Activated CD8-positive, alpha-beta T cell treated with anti-CD3 and anti-CD28 coated beads, Interleukin-2, amount 10 ng/mL, durations not matched to agents 7 days and 5 days (primary cell): Measurements from ENCODE around the gene MAFF. TPM values are rescaled to one million over a fixed set of nuclear protein-coding genes. Genes with fewer than 3 reads are reported as not detected.
"Not testable (repeated sequence)": the region's sequence is repeated elsewhere in the genome, so short reads cannot be mapped to it uniquely, and the experiment has no call there.

Experiments
- ATAC-seq: fragments of 150-1000 bp; cut with Tn5 transposase; one replicate; pipeline ENCODE4 v1.10.0; 2021; ENCODE audit warnings: moderate library complexity
- CTCF ChIA-PET: fragments of 350-600 bp; sonication (Branson Sonifier 250); formaldehyde crosslinking; loops from one replicate; lab custom pipeline; 2021; ENCODE audit warnings: antibody characterized with exemption; lab: Charles Lee
- POLR2A ChIA-PET: fragments of 350-600 bp; sonication (Branson Sonifier 250); formaldehyde crosslinking; loops from one replicate; lab custom pipeline; 2021; ENCODE audit warnings: antibody characterized with exemption; lab: Charles Lee
- DNase-seq: peaks from one replicate; pipeline ENCODE4 v3.0.0-alpha.2; 2020
- H3K27ac Mint-ChIP-seq: one replicate; pipeline ENCODE4 v1.8.0; 2021; ENCODE audit warnings: mild to moderate bottlenecking, mixed read lengths
- H3K27me3 Mint-ChIP-seq: one replicate; pipeline ENCODE4 v1.8.0; 2021; ENCODE audit warnings: low read depth, mixed read lengths
- H3K36me3 Mint-ChIP-seq: one replicate; pipeline ENCODE4 v1.8.0; 2021; ENCODE audit warnings: low read depth, mixed read lengths
- H3K4me1 Mint-ChIP-seq: one replicate; pipeline ENCODE4 v1.8.0; 2021; ENCODE audit warnings: low read depth, mixed read lengths
- H3K4me3 Mint-ChIP-seq: one replicate; pipeline ENCODE4 v1.8.0; 2021; ENCODE audit warnings: mild to moderate bottlenecking, mixed read lengths
- H3K9me3 Mint-ChIP-seq: one replicate; pipeline ENCODE4 v1.8.0; 2022; ENCODE audit warnings: mixed read lengths; ENCODE audit not compliant: insufficient read depth
- total RNA-seq, 2 experiments: library from RNA; stranded (reverse); gene quantifications; one replicate each; pipeline ENCODE4 v1.2.3, GENCODE V29; 2021

MAFF gene
- total RNA-seq, 2 experiments from 2014 or later = 6.8 to 9.1 TPM

GRCh38 chr22:38230108-38230825 lies 28.5 kb downstream of the MAFF start:
- Mint-ChIP-seq H3K27me3 (no peaks in the 10 kb centered on the region), H3K36me3 (peaks cover 10% of the 10 kb centered on the region), H3K4me1 (peaks cover 13% of the 10 kb centered on the region), H3K27ac (no peak overlapping the region), H3K4me3 (no peak overlapping the region), H3K9me3 (no peaks in the 10 kb centered on the region)
- DNase-seq (peak; percentile 56), ATAC-seq (peak; percentile 43)
- ChIA-PET CTCF (interaction anchor here (0.7 to 4.5 kb wide), 16 partner anchors 10 to 203 kb away, joined by 3 to 32 read pairs (median 3); partner anchors contain the start of gene BAIAP2L2), POLR2A (interaction anchor here (1.0 to 1.7 kb wide), 2 partner anchors 26 to 116 kb away, joined by 3 to 4 read pairs; no protein-coding TSS in a partner anchor)

GRCh38 chr22:38230916-38231315 lies 29.1 kb downstream of the MAFF start:
- no peak overlapping the region for H3K4me3 Mint-ChIP-seq

GRCh38 chr22:38232196-38232595 lies 30.4 kb downstream of the MAFF start:
- Mint-ChIP-seq H3K27me3 (no peaks in the 10 kb centered on the region), H3K9me3 (no peaks in the 10 kb centered on the region), H3K4me1 (peaks cover 13% of the 10 kb centered on the region), H3K4me3 (no peak overlapping the region), H3K27ac (no peak overlapping the region), H3K36me3 (peaks cover 10% of the 10 kb centered on the region)
- ChIA-PET POLR2A (no interaction called here), CTCF (interaction anchor here (4.5 kb wide), 1 partner anchor 179 kb away, joined by 32 read pairs; no protein-coding TSS in a partner anchor)
- DNase-seq (no peak), ATAC-seq (no peak)

More at GRCh38 chr22:38230916-38231315, 29.1 kb downstream of the MAFF start:
- Mint-ChIP-seq H3K27me3 (no peaks in the 10 kb centered on the region), H3K4me1 (peaks cover 13% of the 10 kb centered on the region), H3K36me3 (peaks cover 10% of the 10 kb centered on the region), H3K9me3 (no peaks in the 10 kb centered on the region), H3K27ac (no peak overlapping the region)
- POLR2A ChIA-PET = interaction anchor here (1.0 kb wide), 1 partner anchor 27 kb away, joined by 3 read pairs; no protein-coding TSS in a partner anchor
- CTCF ChIA-PET = interaction anchor here (0.7 to 4.5 kb wide), 10 partner anchors 9 to 181 kb away, joined by 3 to 32 read pairs (median 3); no protein-coding TSS in a partner anchor
- DNase-seq (no peak), ATAC-seq (no peak)

- Mint-ChIP-seq H3K27me3 (no peaks in the 10 kb centered on the region), H3K36me3 (peaks cover 10% of the 10 kb centered on the region), H3K4me1 (peaks cover 13% of the 10 kb centered on the region), H3K4me3 (no peak overlapping the region), H3K27ac (no peak overlapping the region), H3K9me3 (no peaks in the 10 kb centered on the region)
- no peak for DNase-seq
- ATAC-seq = no peak
- ChIA-PET CTCF (no interaction called here), POLR2A (no interaction called here)
These were observed 31.6 kb downstream of the MAFF start for GRCh38 chr22:38233427-38233826.

- Mint-ChIP-seq H3K4me1 (peaks cover 10% of the 10 kb centered on the region), H3K36me3 (peaks cover 10% of the 10 kb centered on the region)
- DNase-seq, ATAC-seq, CTCF ChIA-PET, H3K27me3 Mint-ChIP-seq, H3K9me3 Mint-ChIP-seq, POLR2A ChIA-PET, H3K27ac Mint-ChIP-seq, H3K4me3 Mint-ChIP-seq: not testable (repeated sequence)
These were observed 32.1 kb downstream of the MAFF start for GRCh38 chr22:38233856-38234255.

- Mint-ChIP-seq H3K4me3 (no peak overlapping the region), H3K27me3 (no peaks in the 10 kb centered on the region), H3K4me1 (peaks cover 3% of the 10 kb centered on the region), H3K9me3 (no peaks in the 10 kb centered on the region), H3K36me3 (peaks cover 6% of the 10 kb centered on the region), H3K27ac (peak overlapping the region; percentile 10)
- no peak for DNase-seq
- ChIA-PET CTCF (no interaction called here), POLR2A (no interaction called here)
- no peak for ATAC-seq
These were observed 33.6 kb downstream of the MAFF start for GRCh38 chr22:38235240-38235850.

GRCh38 chr22:38236786-38237185 lies 35.0 kb downstream of the MAFF start:
- Mint-ChIP-seq H3K4me3 (no peak overlapping the region), H3K36me3 (no peaks in the 10 kb centered on the region), H3K9me3 (no peaks in the 10 kb centered on the region), H3K4me1 (no peaks in the 10 kb centered on the region), H3K27me3 (no peaks in the 10 kb centered on the region), H3K27ac (no peak overlapping the region)
- POLR2A ChIA-PET = no interaction called here
- no peak for DNase-seq
- CTCF ChIA-PET = interaction anchor here (2.8 kb wide), 1 partner anchor 185 kb away, joined by 7 read pairs; no protein-coding TSS in a partner anchor
- no peak for ATAC-seq

DNA sequence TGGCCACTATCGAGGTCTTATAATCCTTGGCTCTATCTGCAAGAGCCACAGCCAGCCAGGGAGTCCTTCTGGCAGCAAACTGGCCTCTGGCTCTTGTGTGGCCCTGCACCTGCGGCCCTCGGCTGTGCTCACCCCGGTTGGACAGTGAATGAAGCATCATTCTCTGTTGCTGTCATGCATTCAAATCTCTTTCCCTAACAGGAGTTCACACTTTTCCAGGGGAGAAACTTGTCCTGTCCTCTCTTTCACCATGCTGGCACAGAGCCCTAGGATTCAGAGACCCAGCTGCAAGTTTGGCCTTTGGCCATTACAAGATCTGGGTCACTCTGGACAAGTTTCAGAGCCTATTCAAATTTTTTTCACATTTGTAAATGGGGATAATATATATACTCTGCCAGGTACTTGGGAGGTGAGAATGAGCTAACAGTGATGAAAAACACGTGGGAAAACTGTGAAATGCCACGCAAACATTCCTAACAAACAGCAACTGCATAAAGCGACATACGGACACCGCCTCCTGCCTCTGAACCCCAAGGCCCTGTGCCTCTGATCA lies 36.8 kb downstream of the MAFF start:
- Mint-ChIP-seq H3K4me3 (no peak overlapping the region), H3K27me3 (no peaks in the 10 kb centered on the region), H3K4me1 (no peaks in the 10 kb centered on the region), H3K36me3 (no peaks in the 10 kb centered on the region), H3K27ac (no peak overlapping the region), H3K9me3 (no peaks in the 10 kb centered on the region)
- no peak for DNase-seq
- no peak for ATAC-seq
- POLR2A ChIA-PET = no interaction called here
- CTCF ChIA-PET = interaction anchor here (2.8 kb wide), 1 partner anchor 186 kb away, joined by 7 read pairs; no protein-coding TSS in a partner anchor

DNA sequence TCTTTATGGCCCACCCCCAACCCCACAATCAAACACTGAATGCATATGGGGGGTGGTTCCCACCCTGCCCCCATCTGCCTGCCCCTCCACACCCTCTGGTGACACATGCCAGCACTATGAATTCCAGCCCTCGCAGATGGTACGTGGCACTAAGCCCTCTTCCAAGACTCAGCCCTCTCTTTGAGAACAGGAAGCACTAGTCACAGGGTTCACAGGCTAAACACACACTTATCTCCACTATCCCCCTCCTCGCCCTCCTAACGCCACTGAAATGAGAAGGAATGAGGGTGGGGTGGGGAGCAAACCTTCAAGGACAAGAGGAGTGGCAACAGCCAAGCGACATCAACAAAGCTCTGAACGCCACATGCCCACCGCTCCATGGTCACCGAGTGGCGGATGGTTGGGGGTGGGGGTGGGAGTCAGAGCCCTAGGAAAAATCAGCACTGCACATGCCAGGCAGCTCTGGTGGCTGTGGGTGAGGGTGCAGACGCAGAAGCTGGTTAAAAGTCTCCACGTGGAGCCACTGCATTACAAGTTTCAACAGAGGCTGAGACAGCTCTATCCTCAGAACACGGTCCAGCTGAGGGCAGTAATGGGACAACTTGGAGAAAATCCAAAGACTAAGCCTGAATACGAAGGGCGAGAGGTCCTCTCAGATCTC lies 37.4 kb downstream of the MAFF start:
- Mint-ChIP-seq H3K9me3 (no peaks in the 10 kb centered on the region), H3K4me3 (no peak overlapping the region), H3K36me3 (no peaks in the 10 kb centered on the region), H3K4me1 (peaks cover 3% of the 10 kb centered on the region), H3K27me3 (no peaks in the 10 kb centered on the region), H3K27ac (no peak overlapping the region)
- ChIA-PET CTCF (interaction anchor here (2.8 kb wide), 1 partner anchor 187 kb away, joined by 7 read pairs; no protein-coding TSS in a partner anchor), POLR2A (no interaction called here)
- ATAC-seq = no peak
- DNase-seq = no peak

GRCh38 chr22:38240734-38241252 lies 39.0 kb downstream of the MAFF start:
- no peaks in the 10 kb centered on the region for H3K36me3 Mint-ChIP-seq
- H3K27me3 Mint-ChIP-seq = no peaks in the 10 kb centered on the region
- ATAC-seq (no peak), DNase-seq (no peak)
- no peak overlapping the region for H3K4me3 Mint-ChIP-seq
- POLR2A ChIA-PET = no interaction called here
- H3K27ac Mint-ChIP-seq = no peak overlapping the region
- CTCF ChIA-PET = interaction anchor here (0.7 kb wide), 1 partner anchor 11 kb away, joined by 4 read pairs; no protein-coding TSS in a partner anchor
- H3K4me1 Mint-ChIP-seq = peaks cover 4% of the 10 kb centered on the region
- H3K9me3 Mint-ChIP-seq = no peaks in the 10 kb centered on the region
